Mesodermal cell (in vitro differentiated cells): ENCODE measurements around the gene SASH3.

Source experiments
- H3K27ac ChIP-seq: 2 replicates; pipeline ENCODE4 v1.7.0; 2013; ENCODE audit warnings: mild to moderate bottlenecking, low read depth, low read length, moderate library complexity; ENCODE audit not compliant: severe bottlenecking
- H3K36me3 ChIP-seq: 2 replicates; pipeline ENCODE4 v1.7.1; 2013; ENCODE audit warnings: mild to moderate bottlenecking, low read length, moderate library complexity; ENCODE audit not compliant: control insufficient read depth, insufficient read depth
- H3K4me1 ChIP-seq: one replicate; pipeline ENCODE4 v1.7.1; 2013; ENCODE audit warnings: mild to moderate bottlenecking, low read length; ENCODE audit not compliant: insufficient read depth, control insufficient read depth, poor library complexity, severe bottlenecking
- H3K4me3 ChIP-seq: 2 replicates; pipeline ENCODE4 v1.7.0; 2013; ENCODE audit warnings: low read length, control low read depth, mild to moderate bottlenecking; ENCODE audit not compliant: insufficient read depth, poor library complexity, severe bottlenecking; ENCODE audit errors: extremely low read depth
- H3K9me3 ChIP-seq: 2 replicates; pipeline ENCODE4 v1.7.1; 2013; ENCODE audit warnings: mild to moderate bottlenecking, low read length, moderate library complexity; ENCODE audit not compliant: control insufficient read depth
- WGBS, 2 experiments: methylation state at CpG; one replicate each; pipeline ENCODE4 v1.1.5; 2013; ENCODE audit warnings: missing lambda C conversion rate in 2 of 2; ENCODE audit not compliant: insufficient coverage in 2 of 2; 5-methylcytosine and 5-hydroxymethylcytosine counted together

SASH3 gene

DNA sequence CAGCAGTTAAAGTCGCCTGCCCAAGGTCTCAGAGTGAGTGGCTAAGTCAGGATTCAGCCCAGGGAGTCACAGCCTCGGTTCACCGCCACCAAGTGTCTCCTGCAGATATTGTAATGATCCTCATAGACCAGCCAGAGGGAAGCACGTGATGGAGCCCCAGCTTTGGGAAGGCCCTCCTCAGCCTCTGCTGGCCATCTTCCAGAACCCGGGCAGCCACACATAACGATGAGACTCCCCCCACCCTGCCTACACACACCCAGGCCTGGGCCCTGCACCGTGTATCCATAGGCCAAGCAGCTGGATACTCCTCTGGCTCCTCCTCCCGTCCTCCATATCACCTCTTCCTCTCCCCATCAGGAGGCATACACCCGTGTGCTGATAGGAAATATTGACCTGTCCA is 19.6 kb upstream of the SASH3 start:
- H3K27ac ChIP-seq = no peak overlapping the region
- H3K36me3 ChIP-seq = no peaks in the 10 kb centered on the region
- no peak overlapping the region for H3K4me3 ChIP-seq
- no peaks in the 10 kb centered on the region for H3K9me3 ChIP-seq
- H3K4me1 ChIP-seq = no peaks in the 10 kb centered on the region
- 93 to 100% methylated on average over 1 to 3 of the region's 9 CpGs for WGBS, 2 experiments

DNA sequence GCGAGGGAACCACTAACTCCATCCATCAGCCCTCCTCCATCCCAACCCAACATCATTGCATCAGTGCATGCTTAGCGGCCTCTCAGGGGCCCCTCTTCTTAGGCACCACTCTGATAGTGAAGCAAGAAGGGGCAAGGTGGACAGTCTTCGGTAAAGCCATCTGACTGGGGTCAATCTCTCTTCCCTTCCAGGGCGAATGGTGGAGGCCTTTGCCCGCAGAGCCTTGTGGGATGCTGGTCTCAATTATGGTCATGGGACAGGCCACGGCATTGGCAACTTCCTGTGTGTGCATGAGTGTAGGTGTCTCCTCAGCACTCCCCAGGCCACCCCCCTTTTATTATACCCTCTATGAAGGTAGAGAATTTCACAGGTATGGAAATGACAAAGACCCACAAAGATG is 18.8 kb upstream of the SASH3 start:
- no peaks in the 10 kb centered on the region for H3K36me3 ChIP-seq
- no peaks in the 10 kb centered on the region for H3K4me1 ChIP-seq
- no peak overlapping the region for H3K4me3 ChIP-seq
- H3K9me3 ChIP-seq = no peaks in the 10 kb centered on the region
- no peak overlapping the region for H3K27ac ChIP-seq
- no CpG with 5 or more reads among the region's 6 CpGs for WGBS, 2 experiments

DNA sequence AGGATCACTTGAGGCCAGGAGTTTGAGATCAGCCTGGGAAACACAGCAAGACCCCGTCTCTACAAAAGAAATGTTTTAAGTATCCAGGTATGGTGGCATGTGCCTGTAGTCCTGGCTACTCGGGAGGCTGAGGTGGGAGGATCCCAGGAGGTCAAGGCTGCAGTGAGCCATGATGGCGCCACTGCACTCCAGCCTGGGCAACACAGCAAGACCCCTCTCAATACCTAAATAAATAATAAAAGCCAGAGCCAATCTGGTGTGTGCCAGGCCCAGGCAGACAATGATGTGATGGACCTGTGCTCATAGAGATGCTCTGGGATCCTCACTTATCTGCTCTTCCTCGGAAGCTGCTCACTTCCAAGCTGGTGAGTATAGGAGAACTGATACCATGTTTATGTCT is 18.2 kb upstream of the SASH3 start:
- 100% methylated on average over 1 of the region's 4 CpGs; no CpG with 5 or more reads in 1 of the 2 experiments for WGBS, 2 experiments
- H3K4me1 ChIP-seq = no peaks in the 10 kb centered on the region
- H3K36me3 ChIP-seq = no peaks in the 10 kb centered on the region
- H3K9me3 ChIP-seq = no peaks in the 10 kb centered on the region
- no peak overlapping the region for H3K4me3 ChIP-seq
- no peak overlapping the region for H3K27ac ChIP-seq

DNA sequence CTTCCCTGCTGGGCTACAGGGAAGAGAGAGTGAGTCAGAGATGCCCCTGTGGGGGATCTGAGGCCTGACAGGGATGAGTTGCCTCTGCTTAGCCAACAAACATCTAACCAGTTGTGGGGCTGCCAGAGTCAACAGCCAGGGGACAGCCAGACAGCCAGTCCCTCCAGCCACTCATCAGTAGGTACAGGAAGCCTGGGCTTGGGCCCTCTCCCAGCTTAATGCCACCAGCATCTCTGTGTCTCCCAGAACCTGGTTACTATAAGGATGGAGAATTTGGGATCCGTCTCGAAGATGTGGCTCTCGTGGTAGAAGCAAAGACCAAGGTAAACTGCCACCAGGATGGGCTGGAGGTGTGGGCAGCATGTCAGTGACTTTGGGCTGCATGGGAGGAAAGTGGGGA is 17.3 kb upstream of the SASH3 start:
- Histone ChIP-seq H3K4me1 (no peaks in the 10 kb centered on the region), H3K27ac (no peak overlapping the region), H3K4me3 (no peak overlapping the region), H3K9me3 (no peaks in the 10 kb centered on the region), H3K36me3 (no peaks in the 10 kb centered on the region)
- no CpG with 5 or more reads among the region's 3 CpGs for WGBS, 2 experiments

DNA sequence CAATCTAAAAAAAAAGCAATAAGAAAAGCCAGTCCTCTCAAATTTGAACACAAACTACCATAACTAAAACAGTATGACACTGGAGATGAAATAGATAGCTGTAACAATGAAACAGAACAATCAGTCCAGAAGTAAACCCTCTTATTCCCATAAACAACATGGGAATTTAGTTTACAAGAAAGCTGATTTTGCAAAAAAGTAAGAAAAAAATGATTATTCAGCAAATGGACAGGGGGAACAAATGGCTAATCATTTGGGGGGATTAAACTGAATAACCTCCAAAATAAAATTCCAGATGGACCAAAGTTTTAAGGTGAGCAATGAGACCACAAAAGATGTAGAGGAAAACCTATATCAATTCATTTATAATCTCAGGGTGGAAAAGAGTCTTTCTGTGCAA is 16.1 kb upstream of the SASH3 start:
- Histone ChIP-seq H3K9me3 (no peaks in the 10 kb centered on the region), H3K36me3 (no peaks in the 10 kb centered on the region), H3K4me3 (no peak overlapping the region), H3K27ac (no peak overlapping the region), H3K4me1 (no peaks in the 10 kb centered on the region)

DNA sequence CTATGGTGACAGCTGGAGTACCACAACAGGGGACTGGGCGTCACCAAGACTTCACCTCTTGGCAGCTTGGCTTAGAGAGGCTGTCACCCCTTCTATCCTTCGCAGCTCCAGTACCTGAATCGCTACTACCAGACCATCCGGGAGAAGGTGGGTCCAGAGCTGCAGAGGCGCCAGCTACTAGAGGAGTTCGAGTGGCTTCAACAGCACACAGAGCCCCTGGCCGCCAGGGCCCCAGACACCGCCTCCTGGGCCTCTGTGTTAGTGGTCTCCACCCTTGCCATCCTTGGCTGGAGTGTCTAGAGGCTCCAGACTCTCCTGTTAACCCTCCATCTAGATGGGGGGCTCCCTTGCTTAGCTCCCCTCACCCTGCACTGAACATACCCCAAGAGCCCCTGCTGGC is 11.6 kb upstream of the SASH3 start:
- H3K9me3 ChIP-seq = no peaks in the 10 kb centered on the region
- no peak overlapping the region for H3K4me3 ChIP-seq
- no peak overlapping the region for H3K27ac ChIP-seq
- H3K36me3 ChIP-seq = no peaks in the 10 kb centered on the region
- 94 to 100% methylated on average over 6 of the region's 8 CpGs for WGBS, 2 experiments
- no peaks in the 10 kb centered on the region for H3K4me1 ChIP-seq

DNA sequence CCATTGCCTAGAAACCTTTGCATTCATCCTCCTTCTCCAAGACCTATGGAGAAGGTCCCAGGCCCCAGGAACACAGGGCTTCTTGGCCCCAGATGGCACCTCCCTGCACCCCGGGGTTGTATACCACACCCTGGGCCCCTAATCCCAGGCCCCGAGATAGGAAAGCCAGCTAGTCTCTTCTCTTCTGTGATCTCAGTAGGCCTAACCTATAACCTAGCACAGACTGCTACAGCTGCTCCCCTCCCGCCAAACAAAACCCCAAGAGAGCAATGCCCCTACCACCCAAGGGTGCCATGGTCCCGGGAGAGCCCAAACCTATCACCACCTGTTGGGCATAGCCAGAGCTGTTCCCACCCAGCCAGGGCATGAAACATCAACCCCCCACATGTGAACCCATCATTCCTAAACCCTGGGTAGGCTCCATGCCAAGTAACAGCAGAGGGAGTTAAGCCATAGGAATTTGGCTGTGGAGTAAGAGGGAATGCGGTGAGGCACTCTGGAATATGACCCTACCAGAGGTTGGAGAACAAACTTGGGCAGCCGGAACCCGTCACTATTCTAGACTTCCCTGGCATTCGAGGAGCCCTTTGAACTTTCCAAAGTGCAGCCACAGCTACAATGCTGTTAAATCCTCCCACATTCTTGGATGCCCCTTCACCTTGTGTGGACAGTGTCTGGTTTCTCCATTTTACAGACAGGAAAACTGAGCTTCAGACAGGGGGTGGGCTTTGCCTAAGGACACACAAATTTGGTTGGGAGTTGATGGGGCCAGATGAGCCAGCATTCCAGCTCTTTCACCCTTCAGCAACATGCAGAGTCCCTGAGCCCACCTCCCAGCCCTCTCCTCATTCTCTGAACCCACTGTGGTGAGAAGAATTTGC is 10.9 kb upstream of the SASH3 start:
- Histone ChIP-seq H3K4me1 (no peaks in the 10 kb centered on the region), H3K9me3 (no peaks in the 10 kb centered on the region), H3K27ac (no peak overlapping the region), H3K36me3 (no peaks in the 10 kb centered on the region), H3K4me3 (no peak overlapping the region)
- 78 to 100% methylated on average over 1 to 4 of the region's 8 CpGs for WGBS, 2 experiments

DNA sequence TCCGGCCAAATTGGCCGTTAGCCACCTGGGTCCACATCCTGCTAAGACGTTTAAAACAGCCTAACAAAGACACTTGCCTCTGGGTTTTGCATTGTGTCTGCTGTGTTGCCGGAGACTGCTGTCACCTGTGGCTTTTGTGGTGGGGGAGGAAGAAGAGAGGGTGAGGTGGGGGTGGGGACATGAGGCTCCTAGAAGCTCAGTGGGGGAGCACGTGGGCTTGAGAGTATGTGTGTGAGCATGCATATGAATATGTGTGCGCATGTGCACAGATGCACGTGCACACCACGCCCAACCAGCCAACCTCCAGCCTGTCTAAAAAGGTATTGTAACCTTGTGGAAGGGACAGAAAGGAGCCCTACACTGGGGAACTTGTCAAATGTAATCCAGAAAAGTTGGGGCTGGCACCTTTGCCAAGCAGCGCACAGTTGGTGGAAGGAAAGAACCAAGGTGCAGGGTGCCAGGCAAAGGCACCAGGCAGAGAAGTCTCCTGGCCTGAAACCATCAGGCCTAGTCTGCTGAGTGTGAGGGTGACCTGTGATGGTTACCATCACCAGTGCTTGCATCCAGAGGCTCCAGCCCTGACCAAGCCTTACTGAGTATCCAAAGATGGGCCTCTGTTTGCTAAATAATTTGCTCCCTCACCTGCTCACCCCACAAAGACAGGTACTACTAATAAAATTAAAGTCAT is 10.1 kb upstream of the SASH3 start:
- no peak overlapping the region for H3K4me3 ChIP-seq
- 100% methylated on average over 1 of the region's 9 CpGs for WGBS, 2 experiments

DNA sequence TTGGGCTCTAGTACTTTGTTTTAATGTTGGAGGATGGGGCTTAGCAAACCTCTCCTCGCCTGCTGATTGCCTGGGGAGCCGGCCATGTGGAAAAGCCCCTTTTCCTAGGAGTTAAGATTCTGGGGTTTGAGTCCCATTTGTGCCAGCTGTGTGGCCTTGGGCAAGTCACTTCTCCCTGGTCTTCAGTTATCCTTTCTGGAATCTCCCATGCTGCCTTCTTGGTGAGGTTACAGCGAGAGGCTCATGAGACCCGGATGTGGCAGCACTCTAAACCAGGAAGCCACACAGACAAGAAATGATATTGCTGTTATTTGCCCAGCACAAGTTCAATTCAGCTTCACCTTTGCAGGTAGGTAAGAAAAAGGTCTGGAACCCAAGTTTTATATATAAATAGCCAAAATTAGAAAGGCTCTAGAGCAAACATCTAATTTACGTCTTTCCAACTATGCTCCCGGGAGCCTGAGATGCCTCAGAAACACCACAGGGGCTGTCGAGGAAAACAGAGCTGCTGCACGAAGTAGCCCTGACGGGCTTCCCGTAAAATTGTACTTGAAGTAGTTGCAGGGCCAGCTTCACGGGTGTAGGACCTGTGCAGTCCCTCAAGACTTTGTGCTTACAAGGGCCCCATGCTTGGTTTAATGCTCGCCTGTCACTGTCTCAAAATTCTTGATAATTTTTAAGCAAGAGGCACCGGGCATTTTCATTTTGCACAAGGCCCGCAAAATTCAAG is 8.3 kb upstream of the SASH3 start:
- Histone ChIP-seq H3K4me1 (no peaks in the 10 kb centered on the region), H3K9me3 (no peaks in the 10 kb centered on the region), H3K27ac (no peak overlapping the region), H3K36me3 (no peaks in the 10 kb centered on the region), H3K4me3 (no peak overlapping the region)
- 91 to 93% methylated on average over 7 of the region's 14 CpGs for WGBS, 2 experiments

More for the DNA sequence above, 10.1 kb upstream of the SASH3 start:
- Histone ChIP-seq H3K27ac (no peak overlapping the region), H3K4me1 (no peaks in the 10 kb centered on the region), H3K9me3 (no peaks in the 10 kb centered on the region), H3K36me3 (no peaks in the 10 kb centered on the region)

DNA sequence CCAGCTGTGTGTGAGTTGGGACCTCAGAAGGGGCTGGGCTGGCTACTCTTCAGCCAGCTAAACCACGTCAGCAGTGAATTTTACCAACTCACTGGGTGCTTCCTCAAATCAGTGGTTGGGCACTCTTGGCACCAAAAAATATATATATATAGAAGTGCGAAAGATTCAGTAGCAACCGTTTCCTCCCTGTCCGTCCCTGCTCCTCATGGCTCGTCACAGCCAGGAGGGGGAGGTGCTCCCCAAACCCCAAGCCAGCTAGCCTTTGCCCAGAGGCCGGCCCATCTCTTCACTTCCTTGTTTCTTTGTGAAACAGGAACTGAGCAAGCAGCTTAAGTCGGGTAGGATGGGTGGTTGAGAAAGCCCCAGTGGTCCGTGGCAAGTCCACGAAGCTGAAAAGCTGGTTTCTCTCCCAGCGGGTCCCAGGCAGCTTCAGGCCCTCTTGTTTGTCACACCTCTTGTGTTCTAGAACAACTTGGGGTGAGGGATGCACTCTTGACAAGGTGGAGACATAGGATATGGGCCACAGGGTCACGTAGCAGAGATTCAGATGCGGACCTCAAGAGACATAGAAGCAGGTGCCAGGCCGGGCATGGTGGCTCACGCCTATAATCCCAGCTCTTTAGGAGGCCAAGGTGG is 6.8 kb upstream of the SASH3 start:
- H3K4me3 ChIP-seq = no peak overlapping the region
- 94 to 100% methylated on average over 4 to 5 of the region's 14 CpGs for WGBS, 2 experiments
- peaks cover 10% of the 10 kb centered on the region for H3K4me1 ChIP-seq
- H3K36me3 ChIP-seq = no peaks in the 10 kb centered on the region
- no peaks in the 10 kb centered on the region for H3K9me3 ChIP-seq
- H3K27ac ChIP-seq = no peak overlapping the region
